Measurements from ENCODE around the gene CCDC124.

Gene CCDC124

GRCh38 chr19:17989425-17990094 is 56.7 kb downstream of the CCDC124 start:
- DNase-seq: no peak

GRCh38 chr19:17993076-17993813 is 60.4 kb downstream of the CCDC124 start:
- DNase-seq: no peak

All from OCI-M1 (cell line).